GM23248 (cell line): ENCODE results near the gene NELFA. TPM values are rescaled to one million over a fixed set of nuclear protein-coding genes. Genes with fewer than 3 reads are reported as not detected.

Experiments used
- DNase-seq: peaks from one replicate; pipeline ENCODE4 v3.0.0-alpha.2; 2015
- H2AFZ ChIP-seq: fragments of 200-600 bp; sonication (generic); 2 replicates; pipeline ENCODE4 v1.6.1; 2016; ENCODE audit warnings: antibody characterized with exemption
- H3F3A ChIP-seq: fragments of 200-600 bp; sonication (generic); 2 replicates; pipeline ENCODE4 v1.6.1; 2016; ENCODE audit warnings: mild to moderate bottlenecking, antibody characterized with exemption, mixed run types; ENCODE audit not compliant: insufficient read depth
- H3K27ac ChIP-seq: fragments of 200-600 bp; sonication (generic); 2 replicates; pipeline ENCODE4 v1.5.1; 2016; ENCODE audit warnings: mild to moderate bottlenecking
- H3K27me3 ChIP-seq: fragments of 200-600 bp; sonication (generic); replicated peaks from 2 replicates; pipeline ENCODE4 v1.6.1; 2016; ENCODE audit warnings: mild to moderate bottlenecking; ENCODE audit not compliant: insufficient read depth
- H3K36me3 ChIP-seq: fragments of 200-600 bp; sonication (generic); 2 replicates; pipeline ENCODE4 v1.6.1; 2016; ENCODE audit warnings: low read depth, mild to moderate bottlenecking
- H3K4me1 ChIP-seq: fragments of 200-600 bp; sonication (generic); 2 replicates; pipeline ENCODE4 v1.6.1; 2016; ENCODE audit warnings: mild to moderate bottlenecking; ENCODE audit not compliant: insufficient read depth
- H3K4me2 ChIP-seq: fragments of 200-600 bp; sonication (generic); one replicate; pipeline ENCODE4 v1.6.1; 2016; ENCODE audit warnings: mild to moderate bottlenecking; ENCODE audit not compliant: unreplicated experiment
- H3K4me3 ChIP-seq: fragments of 200-600 bp; sonication (generic); 2 replicates; pipeline ENCODE4 v1.5.1; 2016; ENCODE audit warnings: mild to moderate bottlenecking
- H3K79me2 ChIP-seq: fragments of 200-600 bp; sonication (generic); 2 replicates; pipeline ENCODE4 v1.6.1; 2016; ENCODE audit warnings: mild to moderate bottlenecking; ENCODE audit not compliant: insufficient read depth
- H3K9ac ChIP-seq: fragments of 200-600 bp; sonication (generic); 2 replicates; pipeline ENCODE4 v1.6.1; 2016; ENCODE audit warnings: mild to moderate bottlenecking
- H3K9me2 ChIP-seq: fragments of 200-600 bp; sonication (generic); 2 replicates; pipeline ENCODE4 v1.6.1; 2016; ENCODE audit warnings: mixed run types, mild to moderate bottlenecking, moderate library complexity; ENCODE audit not compliant: insufficient read depth
- H3K9me3 ChIP-seq: fragments of 200-600 bp; sonication (generic); one replicate; pipeline ENCODE4 v1.6.1; 2017; ENCODE audit warnings: low read depth
- H4K20me1 ChIP-seq: fragments of 200-600 bp; sonication (generic); 2 replicates; pipeline ENCODE4 v1.6.0; 2016; ENCODE audit not compliant: insufficient read depth
- EZH2 ChIP-seq: fragments of 200-600 bp; sonication (generic); IDR thresholded peaks from 2 replicates; pipeline ENCODE4 v1.6.1; 2018; ENCODE audit warnings: antibody characterized with exemption, mild to moderate bottlenecking; ENCODE audit not compliant: insufficient read depth, poor library complexity, severe bottlenecking
- EZH2phosphoT487 ChIP-seq: fragments of 200-600 bp; sonication (generic); IDR thresholded peaks from 2 replicates; pipeline ENCODE4 v1.6.1; 2018; ENCODE audit warnings: antibody characterized with exemption, moderate library complexity, mild to moderate bottlenecking, low read depth; ENCODE audit not compliant: insufficient read depth
- WGBS, 2 experiments: methylation state at CpG; one replicate each; pipeline ENCODE4 v1.1.6; 2015 to 2017; ENCODE audit warnings: low lambda C conversion rate in 2 of 2, low coverage in 1 of 2; ENCODE audit errors: missing lambda C conversion rate in 2 of 2; 5-methylcytosine and 5-hydroxymethylcytosine counted together
- in situ Hi-C: fragments of 300-500 bp; cut with MboI; formaldehyde crosslinking; loops from 2 replicates; pipeline ENCODE4 v1.15.0; 2020
- polyA plus RNA-seq: library from polyadenylated mRNA; unstranded; fragments of >200 nt; fragmentation: Nextera tagmentation; extraction: Ambion mirVana; gene quantifications from 2 replicates; pipeline ENCODE4 v1.2.1, GENCODE V29; 2016
- total RNA-seq: library from RNA; depleted of rRNA; stranded (reverse); fragments of >200 nt; shearing (Covaris generic); gene quantifications from 2 replicates; pipeline ENCODE4 v1.2.3, GENCODE V29; 2014

The NELFA gene
- total and polyA plus RNA-seq, 2 experiments from 2014 or later, result 18.7 to 23.6 TPM

DNA sequence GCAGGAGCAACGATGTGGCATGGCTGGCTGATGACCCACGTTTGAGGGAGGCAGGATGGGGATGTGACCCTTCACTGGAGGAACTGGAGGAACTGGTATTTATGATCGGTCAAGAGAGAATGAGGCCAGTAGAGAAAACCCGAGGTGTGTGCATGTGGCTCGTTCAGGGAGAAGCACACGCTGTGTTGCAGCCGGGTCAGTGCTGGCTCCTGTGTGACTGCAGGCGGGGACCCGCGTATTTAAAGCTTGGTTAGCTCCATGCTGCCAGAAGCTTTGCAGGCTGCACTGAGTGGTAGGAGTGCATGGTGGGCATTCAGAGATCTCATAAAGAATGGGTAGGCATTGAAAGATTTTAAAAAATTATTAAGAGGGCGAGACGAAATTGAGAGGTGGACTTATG lies 52.1 kb downstream of the NELFA start:
- Histone ChIP-seq H3K36me3 (peaks cover 15% of the 10 kb centered on the region; the same call in 1 of the 2 replicates), H3K9me2 (no peaks in the 10 kb centered on the region), H2AFZ (no peak overlapping the region), H3K9ac (no peak overlapping the region), H3K4me2 (no peak overlapping the region), H4K20me1 (no peaks in the 10 kb centered on the region), H3K9me3 (no peaks in the 10 kb centered on the region), H3K27ac (no peak overlapping the region), H3K4me1 (peaks cover 4% of the 10 kb centered on the region; the same call in 1 of the 2 replicates), H3K79me2 (peaks cover 10% of the 10 kb centered on the region; the same call in 1 of the 2 replicates), H3K27me3 (no peaks in the 10 kb centered on the region), H3F3A (no peaks in the 10 kb centered on the region), H3K4me3 (no peak overlapping the region)
- in situ Hi-C loops, result no loop called here
- TF ChIP-seq EZH2phosphoT487 (no peak), EZH2 (no peak)
- no peak for DNase-seq
- 95 to 96% methylated on average over 12 of the region's 12 CpGs for WGBS, 2 experiments

DNA sequence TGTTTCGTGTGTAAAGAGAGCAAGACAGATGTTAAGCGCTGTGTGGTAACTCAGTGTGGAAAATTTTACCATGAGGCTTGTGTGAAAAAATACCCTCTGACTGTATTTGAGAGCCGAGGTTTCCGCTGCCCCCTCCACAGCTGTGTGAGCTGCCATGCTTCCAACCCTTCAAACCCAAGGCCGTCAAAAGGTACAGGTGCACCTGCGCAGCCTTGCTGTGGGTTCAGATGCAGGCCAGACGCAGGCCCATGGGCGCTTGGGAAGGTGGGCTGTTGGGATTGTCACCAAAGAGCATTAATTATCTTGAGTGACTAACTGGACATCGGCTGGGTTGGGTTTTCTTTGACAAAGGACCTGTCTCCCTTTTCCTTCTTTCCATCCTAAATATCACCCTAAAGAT lies 55.4 kb downstream of the NELFA start:
- H4K20me1 ChIP-seq, result no peaks in the 10 kb centered on the region

DNA sequence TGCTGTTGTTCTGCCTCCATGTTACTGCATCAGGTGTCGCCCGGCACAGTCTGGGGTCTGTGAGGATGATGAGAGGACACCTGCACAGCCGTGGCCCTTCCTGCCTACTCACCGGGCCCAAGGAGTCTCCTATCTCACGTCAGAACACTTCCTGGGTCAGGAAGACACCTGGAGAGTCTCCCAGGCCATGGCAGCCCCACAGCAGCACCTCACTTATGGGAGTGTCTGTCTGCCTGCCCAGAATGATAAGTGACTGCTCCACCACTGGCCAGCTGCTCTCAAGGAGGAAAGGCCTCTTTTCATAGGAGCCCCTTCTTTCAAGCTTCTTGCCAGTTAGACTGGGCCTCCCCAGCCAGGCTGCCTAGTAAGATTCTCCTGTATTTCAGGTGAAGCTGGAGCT lies 56.1 kb downstream of the NELFA start:
- Histone ChIP-seq H3K36me3 (peaks cover 9% of the 10 kb centered on the region; the same call in 1 of the 2 replicates), H3K27me3 (no peaks in the 10 kb centered on the region), H3F3A (no peaks in the 10 kb centered on the region), H3K9ac (no peak overlapping the region), H3K79me2 (0 out of 2 replicates have a peak, but pooled peaks cover 4% of the 10 kb centered on the region), H3K27ac (no peak overlapping the region), H3K9me2 (no peaks in the 10 kb centered on the region), H3K4me3 (no peak overlapping the region), H3K4me2 (no peak overlapping the region), H2AFZ (no peak overlapping the region), H3K9me3 (no peaks in the 10 kb centered on the region), H4K20me1 (no peaks in the 10 kb centered on the region), H3K4me1 (no peaks in the 10 kb centered on the region)
- DNase-seq, result no peak
- 97 to 98% methylated on average over 5 of the region's 5 CpGs for WGBS, 2 experiments
- in situ Hi-C loops, result no loop called here
- TF ChIP-seq EZH2phosphoT487, result no peak
- TF ChIP-seq EZH2, result no peak

More for the DNA sequence above, 55.4 kb downstream of the NELFA start:
- Histone ChIP-seq H3K9me3 (no peaks in the 10 kb centered on the region), H2AFZ (no peak overlapping the region), H3K4me1 (no peaks in the 10 kb centered on the region), H3K9ac (no peak overlapping the region), H3K4me3 (no peak overlapping the region), H3K27me3 (no peaks in the 10 kb centered on the region), H3K36me3 (peaks cover 9% of the 10 kb centered on the region; the same call in 1 of the 2 replicates), H3K9me2 (no peaks in the 10 kb centered on the region), H3K79me2 (0 out of 2 replicates have a peak, but pooled peaks cover 4% of the 10 kb centered on the region), H3F3A (no peaks in the 10 kb centered on the region), H3K27ac (no peak overlapping the region), H3K4me2 (no peak overlapping the region)
- 92 to 93% methylated on average over 9 of the region's 9 CpGs for WGBS, 2 experiments
- no peak for TF ChIP-seq EZH2phosphoT487
- TF ChIP-seq EZH2, result no peak
- in situ Hi-C loops, result no loop called here
- DNase-seq, result no peak

DNA sequence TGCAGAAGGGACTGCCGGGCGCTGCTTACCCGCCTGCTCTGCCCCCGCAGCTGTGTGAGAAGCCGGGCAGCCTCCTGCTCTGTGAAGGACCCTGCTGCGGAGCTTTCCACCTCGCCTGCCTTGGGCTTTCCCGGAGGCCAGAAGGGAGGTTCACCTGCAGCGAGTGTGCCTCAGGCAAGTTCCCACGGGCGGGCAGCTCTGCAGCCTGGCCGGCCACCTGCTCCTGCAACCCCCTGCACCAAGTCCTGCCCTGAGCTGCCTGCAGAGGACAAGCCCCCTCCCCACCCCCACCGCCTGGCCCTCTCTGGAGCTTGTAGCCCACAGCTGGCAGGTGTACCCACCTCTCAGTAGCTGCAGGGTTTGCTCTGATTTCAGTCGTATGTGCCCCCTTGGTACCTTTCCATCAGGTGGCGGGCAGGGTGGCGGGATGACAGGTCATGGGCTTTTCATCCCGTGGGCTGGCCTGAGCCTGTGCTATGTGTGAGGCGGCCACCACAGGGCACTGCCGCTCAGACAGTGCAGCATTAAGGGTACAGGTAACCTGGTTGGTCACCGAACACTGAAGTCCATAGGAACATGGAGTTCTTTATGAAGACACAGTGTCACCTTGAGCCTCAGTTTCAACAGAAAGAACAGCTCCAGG lies 56.6 kb downstream of the NELFA start:
- in situ Hi-C loops, result no loop called here
- Histone ChIP-seq H3F3A (no peaks in the 10 kb centered on the region), H3K4me2 (no peak overlapping the region), H3K36me3 (peaks cover 12% of the 10 kb centered on the region; the same call in 1 of the 2 replicates), H3K27ac (no peak overlapping the region), H3K4me1 (no peaks in the 10 kb centered on the region), H3K27me3 (no peaks in the 10 kb centered on the region), H3K9me3 (no peaks in the 10 kb centered on the region), H3K9ac (no peak overlapping the region), H3K9me2 (no peaks in the 10 kb centered on the region), H4K20me1 (no peaks in the 10 kb centered on the region), H3K79me2 (0 out of 2 replicates have a peak, but pooled peaks cover 4% of the 10 kb centered on the region), H2AFZ (no peak overlapping the region), H3K4me3 (no peak overlapping the region)
- 92 to 95% methylated on average over 16 to 17 of the region's 20 CpGs for WGBS, 2 experiments
- no peak for DNase-seq
- TF ChIP-seq EZH2phosphoT487, result no peak
- TF ChIP-seq EZH2, result no peak
